Skeletal muscle tissue (tissue), 4 donors: ENCODE results near the gene IRX1. TPM values are rescaled to one million over a fixed set of nuclear protein-coding genes. Genes with fewer than 3 reads are reported as not detected.
A peak's percentile ranks its signal among the peaks of the same experiment; 100 is the strongest.

Source experiments
- H3K27ac ChIP-seq: one replicate; pipeline ENCODE4 v1.7.0; 2013; ENCODE audit warnings: mild to moderate bottlenecking, low read depth, low read length, inconsistent platforms
- H3K27me3 ChIP-seq, 3 donors: one replicate each; pipeline ENCODE4 v1.7.0; 2013; ENCODE audit warnings: low read length in 3 of 3; ENCODE audit not compliant: control insufficient read depth in 3 of 3, insufficient read depth in 3 of 3
- H3K36me3 ChIP-seq, 3 donors: one replicate each; pipeline ENCODE4 v1.7.0; 2013; ENCODE audit warnings: low read length in 3 of 3; ENCODE audit not compliant: control insufficient read depth in 3 of 3, insufficient read depth in 3 of 3
- H3K4me1 ChIP-seq, 3 donors: one replicate each; pipeline ENCODE4 v1.7.0; 2013; ENCODE audit warnings: low read length in 3 of 3, mild to moderate bottlenecking in 3 of 3; ENCODE audit not compliant: control insufficient read depth in 3 of 3, insufficient read depth in 3 of 3
- H3K4me3 ChIP-seq, 3 donors: one replicate each; pipeline ENCODE4 v1.7.0; 2013; ENCODE audit warnings: low read length in 3 of 3
- H3K9ac ChIP-seq, 3 donors: one replicate each; pipeline ENCODE4 v1.7.0; 2013; ENCODE audit warnings: low read length in 3 of 3, mild to moderate bottlenecking in 3 of 3, moderate library complexity in 2 of 3, low read depth in 1 of 3
- H3K9me3 ChIP-seq, 3 donors: one replicate each; pipeline ENCODE4 v1.7.0; 2013; ENCODE audit warnings: low read length in 3 of 3; ENCODE audit not compliant: control insufficient read depth in 3 of 3
- total RNA-seq: library from RNA; depleted of rRNA; stranded (reverse); fragments of >200 nt; gene quantifications from one replicate; pipeline ENCODE4 v1.2.3, GENCODE V29; 2014
- donor health status: Osteomylitis.

The IRX1 gene
- total RNA-seq, 1 donor from 2014 or later = 2.1 TPM

GRCh38 chr5:3593771-3594509, 1.7 kb upstream of the IRX1 start:
- H3K9ac ChIP-seq = no peak overlapping the region
- H3K36me3 ChIP-seq = no peaks in the 10 kb centered on the region
- H3K27me3 ChIP-seq = peaks cover 78 to 84% (median 81%) of the 10 kb centered on the region in 3 donors
- no peaks in the 10 kb centered on the region for H3K9me3 ChIP-seq
- peaks cover 3 to 9% (median 8%) of the 10 kb centered on the region in 3 donors for H3K4me1 ChIP-seq
- H3K4me3 ChIP-seq = no peak overlapping the region
- H3K27ac ChIP-seq = no peak overlapping the region

- Histone ChIP-seq H3K9ac (no peak overlapping the region), H3K9me3 (no peaks in the 10 kb centered on the region), H3K4me1 (peaks cover 3 to 9% (median 8%) of the 10 kb centered on the region in 3 donors), H3K27me3 (peaks cover 78 to 86% (median 82%) of the 10 kb centered on the region in 3 donors), H3K4me3 (peak overlapping the region in 1 of 3 donors; percentile 32), H3K36me3 (no peaks in the 10 kb centered on the region), H3K27ac (no peak overlapping the region)
Observed at GRCh38 chr5:3594510-3595005, 1.1 kb upstream of the IRX1 start.

GRCh38 chr5:3596261-3596825, 711 bp downstream of the IRX1 start:
- Histone ChIP-seq H3K4me1 (peaks cover 2 to 8% (median 8%) of the 10 kb centered on the region in 3 donors), H3K27me3 (peaks cover 76 to 88% (median 81%) of the 10 kb centered on the region in 3 donors), H3K4me3 (no peak overlapping the region), H3K36me3 (no peaks in the 10 kb centered on the region), H3K27ac (no peak overlapping the region), H3K9ac (no peak overlapping the region), H3K9me3 (no peaks in the 10 kb centered on the region)

- Histone ChIP-seq H3K9ac (no peak overlapping the region), H3K4me1 (peaks cover 2 to 8% (median 8%) of the 10 kb centered on the region in 3 donors), H3K36me3 (no peaks in the 10 kb centered on the region), H3K4me3 (no peak overlapping the region), H3K9me3 (no peaks in the 10 kb centered on the region), H3K27me3 (peaks cover 76 to 88% (median 81%) of the 10 kb centered on the region in 3 donors), H3K27ac (no peak overlapping the region)
Observed at GRCh38 chr5:3596857-3597166, 1.2 kb downstream of the IRX1 start.

- Histone ChIP-seq H3K36me3 (no peaks in the 10 kb centered on the region), H3K4me1 (peaks cover 2 to 12% (median 10%) of the 10 kb centered on the region in 3 donors), H3K27me3 (peaks cover 79 to 89% (median 84%) of the 10 kb centered on the region in 3 donors), H3K4me3 (no peak overlapping the region), H3K9ac (no peak overlapping the region), H3K27ac (no peak overlapping the region), H3K9me3 (no peaks in the 10 kb centered on the region)
Observed at GRCh38 chr5:3597167-3598007, 1.8 kb downstream of the IRX1 start.

GRCh38 chr5:3598207-3598606, 2.6 kb downstream of the IRX1 start:
- H3K36me3 ChIP-seq = no peaks in the 10 kb centered on the region
- H3K27ac ChIP-seq = no peak overlapping the region
- no peak overlapping the region for H3K9ac ChIP-seq
- no peak overlapping the region for H3K4me3 ChIP-seq
- H3K9me3 ChIP-seq = no peaks in the 10 kb centered on the region
- peaks cover 2 to 14% (median 10%) of the 10 kb centered on the region in 3 donors for H3K4me1 ChIP-seq
- peaks cover 79 to 88% (median 84%) of the 10 kb centered on the region in 3 donors for H3K27me3 ChIP-seq

- Histone ChIP-seq H3K36me3 (no peaks in the 10 kb centered on the region), H3K9ac (no peak overlapping the region), H3K9me3 (no peaks in the 10 kb centered on the region), H3K4me1 (peaks cover 2 to 14% (median 10%) of the 10 kb centered on the region in 3 donors), H3K27me3 (peaks cover 79 to 88% (median 84%) of the 10 kb centered on the region in 3 donors), H3K4me3 (no peak overlapping the region), H3K27ac (no peak overlapping the region)
Observed at GRCh38 chr5:3598769-3599211, 3.2 kb downstream of the IRX1 start.

GRCh38 chr5:3599226-3600105, 3.8 kb downstream of the IRX1 start:
- Histone ChIP-seq H3K4me3 (no peak overlapping the region), H3K27me3 (peaks cover 78 to 88% (median 84%) of the 10 kb centered on the region in 3 donors), H3K27ac (no peak overlapping the region), H3K9ac (no peak overlapping the region), H3K9me3 (no peaks in the 10 kb centered on the region), H3K4me1 (peaks cover 2 to 14% (median 6%) of the 10 kb centered on the region in 3 donors), H3K36me3 (no peaks in the 10 kb centered on the region)
